Measurements from ENCODE around the gene SYNJ1. TPM values are rescaled to one million over a fixed set of nuclear protein-coding genes. Genes with fewer than 3 reads are reported as not detected.

The SYNJ1 gene
- total and polyA plus RNA-seq, 4 donors: 7.4 to 17.5 (median 11.8) TPM

GRCh38 chr21:32604464-32604863 is 123.3 kb downstream of the SYNJ1 start:
- peaks cover 0 to 2% (median 0%) of the 10 kb centered on the region in 4 donors for H3K9me3 ChIP-seq (ENCODE audit: control insufficient read depth in 4 of 4, insufficient read depth in 3 of 4, low read length in 3 of 4)
- TF ChIP-seq CTCF (IDR thresholded peaks at IDR 0.05; ENCODE audit: control extremely low read depth, extremely low read depth): no peak
- no peaks in the 10 kb centered on the region for H3K27me3 ChIP-seq (ENCODE audit: control insufficient read depth in 3 of 3, insufficient read depth in 3 of 3, low read length in 2 of 3)
- ATAC-seq (ENCODE audit: insufficient read depth, low FRiP score): no peak
- H3K27ac ChIP-seq (ENCODE audit: low read depth in 1 of 2, low read length in 1 of 2): no peak overlapping the region
- H3K9ac ChIP-seq (ENCODE audit: insufficient read depth in 1 of 2, low read length in 2 of 2): no peak overlapping the region
- no peak for DNase-seq
- peaks cover 0 to 2% (median 0%) of the 10 kb centered on the region in 5 donors for H3K4me1 ChIP-seq (ENCODE audit: control insufficient read depth in 5 of 5, insufficient read depth in 5 of 5, low read length in 5 of 5)
- 92 to 93% methylated on average over 8 of the region's 8 CpGs for WGBS, 2 donors
- peaks cover 13 to 47% (median 32%) of the 10 kb centered on the region in 4 donors for H3K36me3 ChIP-seq (ENCODE audit: control insufficient read depth in 4 of 4, insufficient read depth in 4 of 4, low read length in 4 of 4)
- H3K4me3 ChIP-seq: no peak overlapping the region

- peaks cover 0 to 2% (median 0%) of the 10 kb centered on the region in 4 donors for H3K9me3 ChIP-seq (ENCODE audit: control insufficient read depth in 4 of 4, insufficient read depth in 3 of 4, low read length in 3 of 4)
- no peak overlapping the region for H3K27ac ChIP-seq (ENCODE audit: low read depth in 1 of 2, low read length in 1 of 2)
- no peak for TF ChIP-seq CTCF (IDR thresholded peaks at IDR 0.05; ENCODE audit: control extremely low read depth, extremely low read depth)
- H3K36me3 ChIP-seq (ENCODE audit: control insufficient read depth in 4 of 4, insufficient read depth in 4 of 4, low read length in 4 of 4): peaks cover 13 to 50% (median 31%) of the 10 kb centered on the region in 4 donors
- WGBS, 2 donors: 81 to 94% methylated on average over 8 of the region's 8 CpGs
- no peaks in the 10 kb centered on the region for H3K27me3 ChIP-seq (ENCODE audit: control insufficient read depth in 3 of 3, insufficient read depth in 3 of 3, low read length in 2 of 3)
- H3K4me3 ChIP-seq: no peak overlapping the region
- ATAC-seq (ENCODE audit: insufficient read depth, low FRiP score) (no peak), DNase-seq (no peak)
- no peak overlapping the region for H3K9ac ChIP-seq (ENCODE audit: insufficient read depth in 1 of 2, low read length in 2 of 2)
- peaks cover 0 to 2% (median 0%) of the 10 kb centered on the region in 5 donors for H3K4me1 ChIP-seq (ENCODE audit: control insufficient read depth in 5 of 5, insufficient read depth in 5 of 5, low read length in 5 of 5)
Measured at GRCh38 chr21:32603131-32603530, 124.7 kb downstream of the SYNJ1 start.

GRCh38 chr21:32602099-32602498 is 125.7 kb downstream of the SYNJ1 start:
- Histone ChIP-seq H3K36me3 (ENCODE audit: control insufficient read depth in 4 of 4, insufficient read depth in 4 of 4, low read length in 4 of 4) (peaks cover 13 to 46% (median 30%) of the 10 kb centered on the region in 4 donors), H3K4me1 (ENCODE audit: control insufficient read depth in 5 of 5, insufficient read depth in 5 of 5, low read length in 5 of 5) (peaks cover 0 to 2% (median 0%) of the 10 kb centered on the region in 5 donors), H3K27ac (ENCODE audit: low read depth in 1 of 2, low read length in 1 of 2) (no peak overlapping the region), H3K9me3 (ENCODE audit: control insufficient read depth in 4 of 4, insufficient read depth in 3 of 4, low read length in 3 of 4) (peaks cover 0 to 2% (median 0%) of the 10 kb centered on the region in 4 donors), H3K4me3 (no peak overlapping the region), H3K9ac (ENCODE audit: insufficient read depth in 1 of 2, low read length in 2 of 2) (no peak overlapping the region), H3K27me3 (ENCODE audit: control insufficient read depth in 3 of 3, insufficient read depth in 3 of 3, low read length in 2 of 3) (no peaks in the 10 kb centered on the region)
- DNase-seq (no peak), ATAC-seq (ENCODE audit: insufficient read depth, low FRiP score) (no peak)
- no peak for TF ChIP-seq CTCF (IDR thresholded peaks at IDR 0.05; ENCODE audit: control extremely low read depth, extremely low read depth)
- WGBS, 2 donors: 95% methylated on average over 6 of the region's 6 CpGs

GRCh38 chr21:32599526-32599925 is 128.3 kb downstream of the SYNJ1 start:
- Histone ChIP-seq H3K27ac (ENCODE audit: low read depth in 1 of 2, low read length in 1 of 2) (no peak overlapping the region), H3K9me3 (ENCODE audit: control insufficient read depth in 4 of 4, insufficient read depth in 3 of 4, low read length in 3 of 4) (peaks cover 0 to 2% (median 0%) of the 10 kb centered on the region in 4 donors), H3K27me3 (ENCODE audit: control insufficient read depth in 3 of 3, insufficient read depth in 3 of 3, low read length in 2 of 3) (no peaks in the 10 kb centered on the region), H3K9ac (ENCODE audit: insufficient read depth in 1 of 2, low read length in 2 of 2) (no peak overlapping the region), H3K4me1 (ENCODE audit: control insufficient read depth in 5 of 5, insufficient read depth in 5 of 5, low read length in 5 of 5) (peaks cover 0 to 2% (median 0%) of the 10 kb centered on the region in 5 donors), H3K4me3 (no peak overlapping the region), H3K36me3 (ENCODE audit: control insufficient read depth in 4 of 4, insufficient read depth in 4 of 4, low read length in 4 of 4) (peaks cover 9 to 32% (median 22%) of the 10 kb centered on the region in 4 donors)
- no peak for TF ChIP-seq CTCF (IDR thresholded peaks at IDR 0.05; ENCODE audit: control extremely low read depth, extremely low read depth)
- no peak for DNase-seq
- WGBS, 2 donors: 91 to 94% methylated on average over 8 of the region's 8 CpGs
- no peak for ATAC-seq (ENCODE audit: insufficient read depth, low FRiP score)

All from lung (tissue), 12 donors.